GM12801 (cell line): ENCODE results near the gene SNX13.

Source experiments
- CTCF ChIP-seq: IDR thresholded peaks from one replicate; pipeline ENCODE4 v1.5.1; 2011; ENCODE audit warnings: control low read depth; ENCODE audit not compliant: insufficient read length; ENCODE audit errors: extremely low read depth

Gene SNX13

DNA sequence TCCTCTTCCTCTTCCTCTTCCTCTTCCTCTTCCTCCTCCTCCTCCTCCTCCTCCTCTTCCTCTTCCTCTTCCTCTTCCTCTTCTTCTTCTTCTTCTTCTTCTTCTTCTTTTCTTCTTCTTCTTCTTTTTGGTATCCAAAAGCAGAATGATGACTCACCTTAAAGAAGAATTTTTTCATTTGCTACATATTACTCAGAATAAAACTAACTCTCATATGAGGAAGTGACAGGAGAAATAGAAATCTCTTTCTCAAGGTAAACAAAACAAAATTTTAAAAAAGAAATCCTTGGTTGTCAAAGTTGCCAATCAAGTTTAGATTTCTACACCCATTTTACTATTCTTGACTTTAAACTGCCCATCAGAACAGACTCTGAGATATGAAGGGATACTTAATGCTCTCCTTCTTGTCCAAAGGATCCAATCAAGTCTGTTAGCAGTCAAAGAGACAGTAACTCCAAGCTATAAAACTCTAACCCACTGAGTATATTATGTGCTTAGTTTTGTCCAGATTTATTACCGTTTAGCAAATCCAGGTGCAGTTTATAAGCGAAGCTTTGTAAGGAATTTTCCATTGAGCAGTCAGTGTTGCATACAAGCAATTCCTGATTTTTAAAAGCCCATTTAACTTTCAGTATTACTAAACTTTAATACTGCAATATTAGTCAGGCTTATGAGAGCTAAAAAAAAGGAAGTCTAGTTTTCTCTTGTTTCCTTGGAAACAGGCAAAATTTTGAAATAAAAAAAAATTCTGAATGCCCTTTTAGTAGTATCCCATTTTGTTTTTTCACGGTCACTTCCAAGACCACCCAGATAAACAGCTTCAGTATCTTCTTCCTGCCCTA lies 43.1 kb upstream of the SNX13 start:
- no peak for TF ChIP-seq CTCF

DNA sequence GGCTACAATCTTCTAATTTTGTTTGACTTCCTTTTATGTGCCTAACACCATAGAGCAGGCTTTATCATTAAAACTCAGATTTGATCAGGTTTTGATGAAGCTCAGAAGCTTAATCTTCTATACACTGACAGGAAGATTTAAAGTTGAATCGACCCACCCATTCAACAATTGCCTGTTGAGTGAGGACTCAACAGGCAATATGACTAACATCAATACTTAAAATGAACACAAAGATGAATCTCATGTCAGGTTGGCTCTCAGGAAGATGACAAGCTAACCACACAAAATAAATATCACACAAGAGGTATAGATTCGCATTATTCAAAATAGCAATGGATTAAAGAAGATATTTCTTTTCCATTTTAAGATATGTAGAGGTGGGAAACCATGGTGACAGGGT lies 36.7 kb upstream of the SNX13 start:
- no peak for TF ChIP-seq CTCF

DNA sequence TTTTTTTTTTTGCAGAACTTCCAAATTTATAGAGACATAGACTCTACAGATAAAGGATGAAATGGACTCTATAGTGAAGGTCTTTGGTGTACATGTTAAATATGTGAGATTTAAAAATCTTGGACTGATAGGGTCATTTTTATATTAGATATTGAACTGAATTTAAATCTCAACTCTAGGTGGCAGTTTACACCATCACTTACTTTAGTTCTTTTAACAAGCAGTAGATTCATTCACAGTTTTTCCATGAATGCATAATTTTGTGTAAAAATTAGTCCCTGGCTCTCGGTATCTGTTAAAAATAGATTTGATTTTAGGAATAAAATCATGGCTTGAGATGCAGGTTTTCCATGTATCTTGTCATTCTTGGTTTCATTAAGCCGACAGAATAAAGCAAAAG lies 31.1 kb upstream of the SNX13 start:
- no peak for TF ChIP-seq CTCF

DNA sequence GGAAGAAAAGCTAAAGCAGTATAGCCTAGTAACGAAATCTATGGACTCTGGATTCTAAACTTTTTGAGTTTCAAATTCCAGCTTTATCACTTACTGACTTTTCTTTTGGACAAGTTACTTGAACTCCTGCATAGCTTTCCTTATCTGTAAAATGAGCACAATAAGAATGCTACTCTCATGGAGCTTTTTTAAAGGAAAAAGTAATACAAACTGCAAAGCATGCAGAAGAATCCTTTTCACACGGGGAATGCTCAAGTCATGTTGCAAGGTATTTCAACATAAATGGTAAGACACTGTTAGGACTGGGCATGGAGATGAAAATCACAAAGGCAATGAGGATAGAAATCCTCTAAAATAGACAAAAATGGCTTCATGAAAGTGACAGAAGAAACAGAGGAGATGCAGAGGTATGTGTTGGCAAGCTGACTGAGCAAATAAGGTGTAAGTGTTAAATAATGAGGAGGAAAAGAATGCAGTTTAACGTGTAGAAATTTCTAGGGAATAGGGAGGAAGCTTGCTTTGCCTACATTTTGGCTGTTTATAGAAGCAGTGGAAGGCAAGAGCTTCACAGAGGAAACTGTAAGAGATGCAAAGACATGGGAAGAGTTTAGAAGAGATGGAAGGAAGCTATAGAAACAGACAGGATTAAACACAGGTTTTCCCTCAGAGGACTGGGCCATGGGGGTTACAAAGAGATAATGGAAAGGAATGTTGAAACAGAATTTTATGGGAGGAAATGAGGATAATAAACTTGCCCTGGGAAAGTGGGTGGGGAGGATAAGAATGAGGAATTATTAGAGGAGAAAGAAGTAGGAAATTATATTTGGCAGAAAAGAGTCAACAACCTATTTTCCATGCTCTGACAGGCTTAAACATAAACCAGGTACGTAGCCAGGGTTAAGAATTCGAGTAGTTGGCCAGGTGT lies 28.8 kb upstream of the SNX13 start:
- no peak for TF ChIP-seq CTCF

DNA sequence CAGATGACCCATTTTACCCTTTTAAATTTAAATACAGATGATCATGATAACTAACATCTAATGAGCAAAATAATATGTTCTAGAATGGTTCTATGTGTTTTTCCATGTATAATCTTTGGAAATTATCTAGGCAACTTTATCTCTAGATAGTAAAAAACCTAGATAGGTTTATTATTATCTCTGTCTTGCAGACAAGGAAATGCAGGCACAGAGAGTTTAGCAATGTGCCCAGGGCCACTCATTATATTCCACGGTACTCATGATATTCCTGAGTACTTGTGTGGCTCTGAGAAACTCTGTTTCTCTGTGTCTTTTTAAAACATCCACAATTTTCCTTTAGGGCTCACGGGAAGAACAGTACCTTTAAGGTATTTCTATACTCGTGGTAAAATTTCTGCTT lies 26.4 kb upstream of the SNX13 start:
- no peak for TF ChIP-seq CTCF

- TF ChIP-seq CTCF = no peak
Measured at GRCh38 chr7:17965603-17966002, 25.3 kb upstream of the SNX13 start.

GRCh38 chr7:17963281-17963680 lies 23.0 kb upstream of the SNX13 start:
- no peak for TF ChIP-seq CTCF
